ENCODE results near the gene ETV2.

DNA sequence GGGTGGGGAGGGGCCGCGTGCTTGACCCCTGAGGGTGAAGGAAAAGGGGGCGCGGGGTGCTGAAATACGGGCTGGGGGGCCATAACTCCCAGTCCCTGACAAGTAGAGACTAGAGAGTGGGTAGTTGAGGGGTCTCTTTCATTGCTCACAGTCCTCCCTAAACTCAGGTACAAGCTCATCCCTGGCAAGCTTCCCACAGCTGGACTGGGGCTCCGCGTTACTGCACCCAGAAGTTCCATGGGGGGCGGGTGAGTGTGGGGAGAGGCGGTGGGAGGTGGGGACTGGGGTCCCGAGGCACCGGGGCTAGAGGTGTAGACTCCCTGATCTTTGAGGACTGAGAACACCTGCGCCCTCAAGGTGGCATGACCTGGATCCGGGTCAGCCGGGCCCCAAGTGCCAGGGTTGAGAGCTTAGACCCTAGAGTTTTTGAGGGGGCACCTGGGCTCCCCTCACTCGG lies 1.3 kb downstream of the ETV2 start:
- TF ChIP-seq, protein P1, sequence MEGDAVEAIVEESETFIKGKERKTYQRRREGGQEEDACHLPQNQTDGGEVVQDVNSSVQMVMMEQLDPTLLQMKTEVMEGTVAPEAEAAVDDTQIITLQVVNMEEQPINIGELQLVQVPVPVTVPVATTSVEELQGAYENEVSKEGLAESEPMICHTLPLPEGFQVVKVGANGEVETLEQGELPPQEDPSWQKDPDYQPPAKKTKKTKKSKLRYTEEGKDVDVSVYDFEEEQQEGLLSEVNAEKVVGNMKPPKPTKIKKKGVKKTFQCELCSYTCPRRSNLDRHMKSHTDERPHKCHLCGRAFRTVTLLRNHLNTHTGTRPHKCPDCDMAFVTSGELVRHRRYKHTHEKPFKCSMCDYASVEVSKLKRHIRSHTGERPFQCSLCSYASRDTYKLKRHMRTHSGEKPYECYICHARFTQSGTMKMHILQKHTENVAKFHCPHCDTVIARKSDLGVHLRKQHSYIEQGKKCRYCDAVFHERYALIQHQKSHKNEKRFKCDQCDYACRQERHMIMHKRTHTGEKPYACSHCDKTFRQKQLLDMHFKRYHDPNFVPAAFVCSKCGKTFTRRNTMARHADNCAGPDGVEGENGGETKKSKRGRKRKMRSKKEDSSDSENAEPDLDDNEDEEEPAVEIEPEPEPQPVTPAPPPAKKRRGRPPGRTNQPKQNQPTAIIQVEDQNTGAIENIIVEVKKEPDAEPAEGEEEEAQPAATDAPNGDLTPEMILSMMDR (IDR thresholded peaks at IDR 0.05; ENCODE audit: insufficient read depth, low read length) = no peak
- TF ChIP-seq GABPA (IDR thresholded peaks at IDR 0.05; ENCODE audit: low read depth) = no peak
- TF ChIP-seq, protein P2, sequence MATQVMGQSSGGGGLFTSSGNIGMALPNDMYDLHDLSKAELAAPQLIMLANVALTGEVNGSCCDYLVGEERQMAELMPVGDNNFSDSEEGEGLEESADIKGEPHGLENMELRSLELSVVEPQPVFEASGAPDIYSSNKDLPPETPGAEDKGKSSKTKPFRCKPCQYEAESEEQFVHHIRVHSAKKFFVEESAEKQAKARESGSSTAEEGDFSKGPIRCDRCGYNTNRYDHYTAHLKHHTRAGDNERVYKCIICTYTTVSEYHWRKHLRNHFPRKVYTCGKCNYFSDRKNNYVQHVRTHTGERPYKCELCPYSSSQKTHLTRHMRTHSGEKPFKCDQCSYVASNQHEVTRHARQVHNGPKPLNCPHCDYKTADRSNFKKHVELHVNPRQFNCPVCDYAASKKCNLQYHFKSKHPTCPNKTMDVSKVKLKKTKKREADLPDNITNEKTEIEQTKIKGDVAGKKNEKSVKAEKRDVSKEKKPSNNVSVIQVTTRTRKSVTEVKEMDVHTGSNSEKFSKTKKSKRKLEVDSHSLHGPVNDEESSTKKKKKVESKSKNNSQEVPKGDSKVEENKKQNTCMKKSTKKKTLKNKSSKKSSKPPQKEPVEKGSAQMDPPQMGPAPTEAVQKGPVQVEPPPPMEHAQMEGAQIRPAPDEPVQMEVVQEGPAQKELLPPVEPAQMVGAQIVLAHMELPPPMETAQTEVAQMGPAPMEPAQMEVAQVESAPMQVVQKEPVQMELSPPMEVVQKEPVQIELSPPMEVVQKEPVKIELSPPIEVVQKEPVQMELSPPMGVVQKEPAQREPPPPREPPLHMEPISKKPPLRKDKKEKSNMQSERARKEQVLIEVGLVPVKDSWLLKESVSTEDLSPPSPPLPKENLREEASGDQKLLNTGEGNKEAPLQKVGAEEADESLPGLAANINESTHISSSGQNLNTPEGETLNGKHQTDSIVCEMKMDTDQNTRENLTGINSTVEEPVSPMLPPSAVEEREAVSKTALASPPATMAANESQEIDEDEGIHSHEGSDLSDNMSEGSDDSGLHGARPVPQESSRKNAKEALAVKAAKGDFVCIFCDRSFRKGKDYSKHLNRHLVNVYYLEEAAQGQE (IDR thresholded peaks at IDR 0.05; ENCODE audit: insufficient replicate concordance, low read depth) = no peak
